Measurements from ENCODE around the gene PAK6. TPM values are rescaled to one million over a fixed set of nuclear protein-coding genes. Genes with fewer than 3 reads are reported as not detected.

PAK6 gene
- total and polyA plus RNA-seq, 12 donors, result 4.9 to 31.0 (median 13.1) TPM

GRCh38 chr15:40289140-40289775, 50.4 kb downstream of the PAK6 start:
- WGBS, 4 donors, result 77 to 81% (median 79%) methylated on average over 6 of the region's 6 CpGs
- intact Hi-C loops (cut with DNase I), result no loop called here
- Histone ChIP-seq H3K27me3 (peaks cover 3% of the 10 kb centered on the region), H3K4me3 (no peak overlapping the region), H3K27ac (no peak overlapping the region), H3K9me3 (replicated peaks in 1 of 3) (no peaks in the 10 kb centered on the region), H3K36me3 (replicated peaks in 1 of 2) (no peaks in the 10 kb centered on the region), H3K4me1 (replicated peaks in 1 of 2) (peaks cover 7 to 8% of the 10 kb centered on the region in 2 donors)
- TF ChIP-seq CTCF (IDR thresholded peaks at IDR 0.05) (no peak), POLR2A (IDR thresholded peaks at IDR 0.05) (no peak)
- no peak for DNase-seq

- Histone ChIP-seq H3K9me3 (replicated peaks in 1 of 3) (no peaks in the 10 kb centered on the region), H3K27ac (no peak overlapping the region), H3K4me3 (no peak overlapping the region), H3K4me1 (replicated peaks in 1 of 2) (peaks cover 7 to 8% of the 10 kb centered on the region in 2 donors), H3K27me3 (peaks cover 3% of the 10 kb centered on the region), H3K36me3 (replicated peaks in 1 of 2) (no peaks in the 10 kb centered on the region)
- intact Hi-C loops (cut with DNase I), result no loop called here
- DNase-seq, result no peak
- no peak for TF ChIP-seq POLR2A (IDR thresholded peaks at IDR 0.05)
- 43 to 49% (median 45%) methylated on average over 9 to 12 of the region's 12 CpGs for WGBS, 4 donors
Measured at GRCh38 chr15:40290545-40290917, 51.7 kb downstream of the PAK6 start.

DNA sequence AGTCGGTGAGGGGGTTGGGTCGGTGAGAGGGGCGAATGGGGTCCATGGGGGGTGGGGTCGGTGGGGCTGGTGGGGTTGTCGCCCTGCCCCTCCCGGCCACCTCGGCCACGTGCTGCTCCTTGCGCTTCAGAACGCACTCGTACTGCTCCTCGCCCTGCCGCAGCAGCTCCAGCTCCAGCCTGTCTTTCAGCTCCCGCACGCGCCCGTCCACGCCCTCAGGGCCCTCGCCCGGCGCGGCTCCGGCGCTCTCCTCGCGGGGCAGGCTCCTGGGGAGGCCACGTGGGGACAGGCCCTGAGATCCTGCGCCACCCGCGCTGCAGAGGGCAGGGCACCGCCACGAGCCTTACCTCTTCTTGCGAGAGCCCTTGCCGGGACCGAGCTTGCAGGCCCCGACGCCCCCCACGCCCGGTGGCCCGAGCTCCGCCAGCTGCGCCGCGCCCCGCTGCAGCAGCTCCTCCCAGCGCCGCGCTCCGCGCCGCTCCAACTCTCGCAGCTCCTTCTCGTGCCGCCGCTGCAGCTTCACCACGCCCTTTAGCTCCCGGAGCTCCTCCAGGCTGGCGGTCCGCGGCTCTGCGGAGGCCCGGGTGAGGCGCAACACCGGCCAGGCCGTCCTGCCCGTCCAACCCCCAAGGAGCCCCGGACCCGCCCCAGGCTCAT, 52.2 kb downstream of the PAK6 start:
- no peaks in the 10 kb centered on the region for H3K9me3 ChIP-seq (replicated peaks in 1 of 3)
- no peak overlapping the region for H3K27ac ChIP-seq
- peaks cover 7 to 8% of the 10 kb centered on the region in 2 donors for H3K4me1 ChIP-seq (replicated peaks in 1 of 2)
- peaks cover 3% of the 10 kb centered on the region for H3K27me3 ChIP-seq
- intact Hi-C loops (cut with DNase I), result no loop called here
- peak in 4 of 7 donors; percentile 49 to 62 (median 56) for DNase-seq
- no peaks in the 10 kb centered on the region for H3K36me3 ChIP-seq (replicated peaks in 1 of 2)
- peak overlapping the region in 1 of 4 donors; percentile 42 for H3K4me3 ChIP-seq
- WGBS, 4 donors, result 15 to 65% (median 22%) methylated on average over 23 to 68 of the region's 68 CpGs
- no peak for TF ChIP-seq CTCF (IDR thresholded peaks at IDR 0.05)
- TF ChIP-seq POLR2A (IDR thresholded peaks at IDR 0.05), result no peak

- TF ChIP-seq POLR2A (IDR thresholded peaks at IDR 0.05) (no peak), CTCF (IDR thresholded peaks at IDR 0.05) (no peak)
- intact Hi-C loops (cut with DNase I), result no loop called here
- no peaks in the 10 kb centered on the region for H3K36me3 ChIP-seq (replicated peaks in 1 of 2)
- H3K27me3 ChIP-seq, result peaks cover 3% of the 10 kb centered on the region
- H3K27ac ChIP-seq, result no peak overlapping the region
- no peak for DNase-seq
- H3K4me1 ChIP-seq (replicated peaks in 1 of 2), result peaks cover 7 to 8% of the 10 kb centered on the region in 2 donors
- H3K9me3 ChIP-seq (replicated peaks in 1 of 3), result no peaks in the 10 kb centered on the region
- no peak overlapping the region for H3K4me3 ChIP-seq
- WGBS, 4 donors, result 62 to 80% (median 79%) methylated on average over 3 of the region's 3 CpGs; no CpG with 5 or more reads in 1 of the 4 donors
Measured at GRCh38 chr15:40292246-40292645, 53.4 kb downstream of the PAK6 start.
